Measurements from ENCODE around the gene ELAPOR2.
A peak's percentile ranks its signal among the peaks of the same experiment; 100 is the strongest.
"Not testable (repeated sequence)": the region's sequence is repeated elsewhere in the genome, so short reads cannot be mapped to it uniquely, and the experiment has no call there.

The ELAPOR2 gene, protein sequence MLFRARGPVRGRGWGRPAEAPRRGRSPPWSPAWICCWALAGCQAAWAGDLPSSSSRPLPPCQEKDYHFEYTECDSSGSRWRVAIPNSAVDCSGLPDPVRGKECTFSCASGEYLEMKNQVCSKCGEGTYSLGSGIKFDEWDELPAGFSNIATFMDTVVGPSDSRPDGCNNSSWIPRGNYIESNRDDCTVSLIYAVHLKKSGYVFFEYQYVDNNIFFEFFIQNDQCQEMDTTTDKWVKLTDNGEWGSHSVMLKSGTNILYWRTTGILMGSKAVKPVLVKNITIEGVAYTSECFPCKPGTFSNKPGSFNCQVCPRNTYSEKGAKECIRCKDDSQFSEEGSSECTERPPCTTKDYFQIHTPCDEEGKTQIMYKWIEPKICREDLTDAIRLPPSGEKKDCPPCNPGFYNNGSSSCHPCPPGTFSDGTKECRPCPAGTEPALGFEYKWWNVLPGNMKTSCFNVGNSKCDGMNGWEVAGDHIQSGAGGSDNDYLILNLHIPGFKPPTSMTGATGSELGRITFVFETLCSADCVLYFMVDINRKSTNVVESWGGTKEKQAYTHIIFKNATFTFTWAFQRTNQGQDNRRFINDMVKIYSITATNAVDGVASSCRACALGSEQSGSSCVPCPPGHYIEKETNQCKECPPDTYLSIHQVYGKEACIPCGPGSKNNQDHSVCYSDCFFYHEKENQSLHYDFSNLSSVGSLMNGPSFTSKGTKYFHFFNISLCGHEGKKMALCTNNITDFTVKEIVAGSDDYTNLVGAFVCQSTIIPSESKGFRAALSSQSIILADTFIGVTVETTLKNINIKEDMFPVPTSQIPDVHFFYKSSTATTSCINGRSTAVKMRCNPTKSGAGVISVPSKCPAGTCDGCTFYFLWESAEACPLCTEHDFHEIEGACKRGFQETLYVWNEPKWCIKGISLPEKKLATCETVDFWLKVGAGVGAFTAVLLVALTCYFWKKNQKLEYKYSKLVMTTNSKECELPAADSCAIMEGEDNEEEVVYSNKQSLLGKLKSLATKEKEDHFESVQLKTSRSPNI
- total RNA-seq, result 7.3 to 29.6 reads per million in 2 experiments

DNA sequence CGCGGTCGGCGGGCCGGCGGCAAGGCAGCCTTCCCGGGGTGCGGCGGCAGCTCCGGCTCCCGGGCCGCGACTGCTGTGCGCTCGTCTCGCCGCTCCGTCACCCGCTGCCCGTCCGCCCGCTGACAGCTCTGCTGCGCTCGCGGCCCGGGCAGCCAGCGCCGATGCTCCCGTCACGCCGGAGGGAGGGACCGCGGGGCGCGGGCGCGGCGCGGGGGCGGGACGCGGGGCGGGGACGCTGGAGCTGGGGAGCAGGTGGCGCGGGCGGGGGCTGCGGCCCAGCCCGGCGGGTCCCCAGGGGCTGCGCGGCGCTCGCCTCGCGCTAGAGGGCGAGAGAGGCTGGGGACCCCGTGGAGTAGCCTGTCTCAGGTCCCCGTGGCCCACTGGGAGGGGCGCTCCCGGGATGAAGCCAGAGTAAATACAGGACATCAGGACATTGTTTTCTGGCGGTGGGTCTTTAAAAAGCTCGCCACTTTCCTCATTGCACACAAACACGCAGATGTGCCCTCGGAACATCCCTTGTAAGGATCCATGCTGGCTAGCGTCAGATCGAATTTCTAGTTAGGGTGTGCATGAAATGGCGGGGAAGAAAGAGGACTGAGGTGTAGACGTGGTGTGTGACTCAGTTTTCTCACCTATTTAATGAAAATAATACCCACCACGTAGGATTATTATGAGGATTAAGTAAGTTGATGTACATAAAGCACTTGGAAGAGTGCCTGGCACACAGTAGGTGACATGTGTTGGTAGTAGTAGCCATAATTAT is at the start of gene ELAPOR2:
Gene ELAPOR2, minus strand, starts transcription at position 130 of the 763 bp plus-strand sequence. CDS start 141 bp downstream, outside the sequence.
- peak; percentile 75 for DNase-seq (ENCODE audit: low read depth)

DNA sequence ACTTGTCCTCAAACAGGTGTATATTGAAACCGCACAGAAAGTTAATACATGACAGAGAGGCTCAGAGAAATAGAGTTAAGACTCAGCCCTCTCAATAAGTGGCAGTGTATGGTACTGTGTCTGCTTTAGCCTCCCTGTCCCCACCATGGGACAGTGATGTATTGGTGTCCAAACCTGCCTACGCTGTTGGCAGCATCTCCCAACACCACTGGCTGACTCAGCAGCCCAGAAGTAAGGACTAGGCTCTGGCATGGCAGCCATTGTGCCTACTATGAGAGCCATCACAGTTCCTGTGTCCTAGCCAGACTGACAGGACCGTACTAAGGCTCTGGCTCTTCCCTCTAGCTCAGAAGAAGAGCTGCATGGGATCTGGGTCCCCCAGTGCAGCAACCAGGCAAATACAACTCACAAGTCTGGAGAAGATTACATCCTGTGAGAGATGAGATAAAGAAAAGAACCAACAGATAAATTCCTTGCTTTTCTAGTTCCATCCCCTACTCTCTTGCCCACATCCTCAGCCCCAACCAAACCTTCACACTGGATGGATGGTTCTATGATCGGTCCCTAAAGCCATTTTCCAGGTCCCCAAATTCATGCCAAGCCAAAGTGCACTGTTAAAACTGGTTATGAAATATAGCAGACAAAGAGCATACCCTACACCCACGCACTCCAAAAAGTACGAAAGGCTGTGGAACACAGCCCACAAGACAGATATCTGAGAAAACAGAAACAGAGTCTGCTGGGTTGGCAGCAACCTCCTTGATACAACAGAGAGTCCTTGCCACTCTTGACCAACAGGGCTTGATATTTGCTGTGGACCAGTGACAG is 48.7 kb upstream of the ELAPOR2 start:
- no peak for DNase-seq (ENCODE audit: low read depth)

DNA sequence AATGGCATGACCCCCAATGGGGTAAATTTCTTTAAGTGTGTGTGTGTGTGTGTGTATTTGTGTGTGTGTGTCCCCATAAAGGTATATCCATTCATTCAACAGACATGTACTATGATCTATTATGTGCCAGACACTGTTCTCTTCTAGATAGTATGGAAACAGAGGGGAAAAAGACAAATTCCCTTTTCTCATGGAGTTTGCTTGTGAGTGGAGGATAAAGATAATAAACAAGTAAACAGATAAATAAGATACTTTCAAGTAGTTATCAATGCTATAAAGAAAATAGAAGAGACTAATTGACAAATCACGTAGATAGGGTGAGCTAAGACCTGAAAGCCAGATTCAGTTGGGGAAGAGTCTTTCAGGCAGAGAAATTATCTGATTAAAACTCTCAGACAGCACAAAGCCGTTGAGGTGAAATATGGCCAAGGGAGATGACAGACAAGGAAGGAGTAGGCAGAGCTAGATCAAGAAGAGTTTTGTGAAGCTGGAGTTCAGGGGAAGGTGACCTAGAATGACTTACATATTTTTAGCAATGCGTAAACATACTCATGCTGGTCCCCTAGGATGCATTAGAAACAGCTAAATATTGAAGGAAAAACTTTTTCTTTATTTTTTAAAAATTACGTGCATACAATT is 47.6 kb upstream of the ELAPOR2 start:
- no peak for DNase-seq (ENCODE audit: low read depth)

DNA sequence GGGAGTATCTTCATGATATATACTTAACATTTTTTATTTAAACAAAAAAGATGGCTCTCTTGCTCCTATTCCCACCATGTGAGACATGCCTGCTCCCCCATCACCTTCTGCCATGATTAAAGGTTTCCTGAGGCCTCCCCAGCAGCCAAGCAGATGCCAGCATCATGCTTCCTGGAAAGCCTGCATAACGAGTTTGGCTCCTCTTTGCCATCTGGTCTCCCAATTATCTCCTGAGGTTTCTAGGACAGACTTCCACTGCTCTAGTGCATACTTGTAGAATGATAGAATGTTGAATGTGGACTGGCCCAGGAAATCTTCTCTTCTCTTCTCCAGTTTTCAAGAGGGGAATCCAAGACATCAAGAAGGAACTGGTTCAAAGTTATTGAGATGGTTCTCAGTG is 45.9 kb upstream of the ELAPOR2 start:
- DNase-seq (ENCODE audit: low read depth), result no peak

DNA sequence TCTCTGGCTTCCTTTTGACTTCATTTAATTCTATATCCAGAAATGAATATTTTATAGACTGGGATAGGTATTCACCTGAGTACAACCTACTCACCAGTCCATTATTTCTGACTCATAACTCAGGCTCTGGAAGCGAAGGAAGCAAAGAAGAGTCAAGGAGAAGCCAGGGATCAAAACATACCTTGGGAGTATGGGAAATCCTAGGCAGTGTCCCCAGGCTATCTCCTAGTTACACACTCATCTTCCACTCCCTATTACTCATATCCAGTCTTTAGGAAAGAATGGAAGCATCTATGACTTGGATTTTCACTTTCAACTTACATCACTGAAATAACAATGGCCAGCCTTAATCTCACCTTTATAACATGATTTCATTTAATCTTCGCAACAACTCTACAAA is 40.9 kb upstream of the ELAPOR2 start:
- no peak for DNase-seq (ENCODE audit: low read depth)

DNA sequence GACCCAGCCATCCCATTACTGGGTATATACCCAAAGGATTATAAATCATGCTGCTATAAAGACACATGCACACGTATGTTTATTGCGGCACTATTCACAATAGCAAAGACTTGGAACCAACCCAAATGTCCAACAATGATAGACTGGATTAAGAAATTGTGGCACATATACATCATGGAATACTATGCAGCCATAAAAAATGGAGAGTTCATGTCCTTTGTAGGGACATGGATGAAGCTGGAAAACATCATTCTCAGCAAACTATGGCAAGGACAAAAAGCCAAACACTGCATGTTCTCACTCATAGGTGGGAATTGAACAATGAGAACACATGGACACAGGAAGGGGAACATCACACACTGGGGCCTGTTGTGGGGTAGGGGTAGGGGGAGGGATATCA is 37.9 kb upstream of the ELAPOR2 start:
- DNase-seq (ENCODE audit: low read depth), result not testable (repeated sequence)

DNA sequence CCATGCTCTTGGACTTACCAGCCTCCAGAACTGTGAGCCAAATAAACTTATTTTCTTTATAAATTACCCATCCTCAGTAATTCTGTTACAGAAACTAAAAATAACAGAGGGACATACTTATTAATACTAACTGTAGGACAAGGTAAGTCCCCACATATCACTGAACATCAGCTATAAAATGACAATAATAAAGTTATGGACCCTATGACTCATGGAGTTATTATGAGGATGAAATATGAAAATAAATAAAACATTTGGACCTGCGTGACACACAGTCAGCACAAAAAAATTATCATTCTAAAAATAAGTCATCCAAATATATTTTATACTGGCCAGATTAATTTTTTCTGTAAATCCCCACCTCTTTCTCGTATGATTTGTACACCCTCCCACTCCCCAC is 34.9 kb upstream of the ELAPOR2 start:
- DNase-seq (ENCODE audit: low read depth), result no peak

DNA sequence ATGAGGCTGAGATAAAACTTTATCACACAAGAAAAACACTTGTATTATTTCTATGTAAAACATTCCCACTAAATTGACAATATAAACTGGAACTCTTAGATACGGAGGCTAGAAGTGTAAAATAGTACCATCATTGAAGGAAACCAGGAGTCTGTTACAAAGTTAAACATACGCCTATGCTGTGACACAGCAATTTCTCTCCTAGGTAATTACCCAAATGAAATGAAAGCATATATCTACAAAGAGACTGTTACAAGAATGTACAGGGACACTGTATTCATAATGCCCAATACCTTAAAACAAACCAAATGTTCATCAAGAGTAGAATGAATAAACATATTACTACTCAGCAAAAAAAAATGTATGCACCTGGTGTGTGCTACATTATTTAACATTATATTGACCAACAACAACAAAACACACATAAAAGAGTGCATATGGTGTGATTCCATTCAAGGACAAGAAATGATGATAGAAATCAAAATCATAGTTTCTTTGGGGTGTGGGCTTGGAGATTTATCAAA is 33.2 kb upstream of the ELAPOR2 start:
- no peak for DNase-seq (ENCODE audit: low read depth)

DNA sequence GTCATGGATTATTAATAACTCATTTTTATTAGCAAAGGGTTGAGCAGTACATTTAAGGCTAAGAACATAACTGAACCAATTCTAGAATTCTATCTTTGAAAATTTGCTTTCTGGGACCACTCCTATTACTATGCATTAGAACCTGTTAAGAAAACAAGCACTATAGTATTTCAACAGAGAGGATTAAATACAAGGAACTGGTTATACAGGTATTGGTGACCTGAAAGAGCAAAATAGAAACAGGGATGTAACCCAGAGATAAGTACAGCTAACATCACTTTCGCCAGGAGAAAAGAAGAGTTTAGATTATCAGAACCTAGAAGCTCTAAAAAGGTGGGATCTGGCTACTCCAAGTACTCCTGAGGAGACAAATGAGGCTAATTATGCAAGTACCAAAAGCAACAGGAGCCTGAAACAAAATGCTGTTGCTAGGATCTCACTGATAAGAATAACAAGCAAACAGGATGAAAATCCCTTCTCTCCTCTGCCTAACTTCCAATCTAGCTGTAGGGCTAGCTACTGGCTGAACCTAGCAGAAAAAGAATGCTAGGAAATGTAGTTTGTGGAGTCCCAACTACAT is 32.1 kb upstream of the ELAPOR2 start:
- DNase-seq (ENCODE audit: low read depth), result no peak

DNA sequence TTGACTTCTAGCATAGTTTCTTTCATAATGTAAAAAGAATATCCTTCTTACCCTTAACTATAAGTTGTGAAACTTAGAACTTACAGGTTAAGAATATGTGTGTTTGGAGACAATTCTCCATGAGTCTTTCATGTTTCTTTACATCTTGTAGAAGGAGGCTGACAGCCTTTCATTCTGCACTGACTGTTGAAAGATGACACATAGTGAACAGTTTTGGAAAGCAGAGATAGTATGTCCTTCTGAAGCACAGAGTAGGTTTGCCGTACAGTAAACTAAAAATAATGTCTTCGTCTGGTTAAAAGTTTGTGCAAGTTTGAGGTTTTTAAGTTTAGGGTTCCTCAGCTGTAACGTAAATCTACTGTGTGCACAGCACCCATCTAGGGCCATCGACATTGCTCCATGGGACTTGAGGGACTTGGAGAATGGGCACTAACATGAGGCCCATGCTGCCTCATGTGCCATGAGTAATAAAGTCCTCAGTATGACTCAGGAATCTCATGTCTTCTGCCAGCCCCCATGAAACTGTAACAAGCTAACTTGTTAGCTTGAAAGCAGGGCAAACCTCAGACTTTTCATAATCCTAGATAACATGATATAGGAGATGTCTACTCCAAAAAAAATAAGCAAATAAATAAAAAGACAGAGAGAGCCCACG is 24.5 kb upstream of the ELAPOR2 start:
- DNase-seq (ENCODE audit: low read depth), result no peak

DNA sequence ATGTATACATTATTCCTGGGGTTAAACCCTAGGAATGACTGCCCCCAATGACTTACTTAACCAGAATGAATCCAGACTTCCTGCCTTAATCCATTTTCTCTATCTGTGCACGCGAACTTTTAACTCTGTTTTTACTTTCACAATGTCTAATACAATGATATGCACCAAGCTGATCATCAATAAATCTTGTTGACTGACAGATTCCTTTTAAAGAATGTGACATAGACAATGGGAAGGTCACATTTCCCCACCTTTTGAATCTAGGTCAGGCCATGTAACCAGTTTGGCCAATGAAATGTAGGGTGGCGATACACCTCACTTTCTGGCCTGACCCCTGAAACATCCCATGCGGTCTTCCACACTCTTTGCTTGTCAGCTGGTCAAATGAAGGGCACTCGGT is 23.2 kb upstream of the ELAPOR2 start:
- DNase-seq (ENCODE audit: low read depth), result no peak

DNA sequence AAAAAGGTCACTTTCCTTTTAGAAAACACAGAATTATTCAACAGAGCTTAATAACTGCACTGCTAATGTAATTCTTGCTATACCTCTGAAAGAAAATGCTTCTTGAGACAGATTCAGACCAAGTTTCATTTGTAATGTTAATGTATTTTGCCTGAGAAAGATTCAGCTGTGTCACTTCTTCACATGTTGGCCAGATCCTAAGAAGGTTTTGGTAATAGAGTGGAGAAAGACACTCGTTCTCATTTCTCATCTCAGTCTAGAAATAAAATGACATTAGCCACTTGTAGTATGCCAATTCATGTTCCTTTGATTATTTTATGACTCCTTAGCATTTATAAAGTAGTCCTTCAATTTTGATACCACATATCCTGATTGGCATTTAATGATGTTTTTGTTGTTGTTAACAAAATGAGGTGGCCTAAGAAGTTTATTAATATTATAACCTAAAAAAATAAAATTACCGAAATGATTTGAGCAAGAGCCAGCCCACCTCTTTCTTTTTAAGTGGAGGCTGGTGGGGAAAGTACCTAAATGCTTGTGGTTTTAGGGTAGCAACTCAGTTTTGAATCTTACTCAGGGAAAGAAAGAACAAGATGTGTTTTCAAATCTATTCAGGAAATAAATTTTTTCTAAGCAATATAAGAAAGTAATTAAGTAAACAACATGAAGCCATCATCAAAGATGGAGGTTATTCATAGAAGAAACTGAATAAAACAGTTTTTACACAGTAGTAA is 16.4 kb upstream of the ELAPOR2 start:
- no peak for DNase-seq (ENCODE audit: low read depth)

DNA sequence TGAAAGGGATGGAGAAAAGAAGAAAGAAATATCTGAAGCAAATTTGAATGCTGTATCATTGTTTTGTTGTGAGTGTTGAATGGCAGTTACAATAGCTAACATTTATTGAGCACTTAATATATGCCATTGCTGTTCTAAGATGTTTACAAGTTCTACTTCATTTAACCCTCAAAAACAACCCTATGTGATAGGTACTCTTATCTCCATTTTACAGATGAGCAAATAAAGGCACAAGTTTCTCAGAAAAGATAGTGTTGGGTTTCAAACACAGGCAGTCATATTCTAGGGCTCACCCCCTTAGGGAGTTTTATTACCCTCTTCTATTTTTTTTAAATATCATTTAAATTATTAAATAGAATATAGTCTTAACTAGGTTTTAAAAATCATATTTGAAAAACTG is 8.3 kb upstream of the ELAPOR2 start:
- DNase-seq (ENCODE audit: low read depth), result no peak

DNA sequence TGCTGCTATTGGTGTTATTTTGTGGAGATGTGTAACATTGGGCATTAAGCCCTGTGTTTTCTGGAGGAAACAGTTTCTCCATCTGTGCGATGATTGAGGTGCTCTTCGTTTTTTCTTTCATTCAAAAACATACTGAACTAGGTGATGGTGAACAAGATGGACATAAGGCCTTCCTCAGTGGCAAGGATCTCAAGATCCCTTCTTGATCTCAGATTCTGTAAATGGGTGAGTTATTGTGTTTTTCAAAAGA is 759 bp upstream of the ELAPOR2 start:
- DNase-seq (ENCODE audit: low read depth), result no peak

DNA sequence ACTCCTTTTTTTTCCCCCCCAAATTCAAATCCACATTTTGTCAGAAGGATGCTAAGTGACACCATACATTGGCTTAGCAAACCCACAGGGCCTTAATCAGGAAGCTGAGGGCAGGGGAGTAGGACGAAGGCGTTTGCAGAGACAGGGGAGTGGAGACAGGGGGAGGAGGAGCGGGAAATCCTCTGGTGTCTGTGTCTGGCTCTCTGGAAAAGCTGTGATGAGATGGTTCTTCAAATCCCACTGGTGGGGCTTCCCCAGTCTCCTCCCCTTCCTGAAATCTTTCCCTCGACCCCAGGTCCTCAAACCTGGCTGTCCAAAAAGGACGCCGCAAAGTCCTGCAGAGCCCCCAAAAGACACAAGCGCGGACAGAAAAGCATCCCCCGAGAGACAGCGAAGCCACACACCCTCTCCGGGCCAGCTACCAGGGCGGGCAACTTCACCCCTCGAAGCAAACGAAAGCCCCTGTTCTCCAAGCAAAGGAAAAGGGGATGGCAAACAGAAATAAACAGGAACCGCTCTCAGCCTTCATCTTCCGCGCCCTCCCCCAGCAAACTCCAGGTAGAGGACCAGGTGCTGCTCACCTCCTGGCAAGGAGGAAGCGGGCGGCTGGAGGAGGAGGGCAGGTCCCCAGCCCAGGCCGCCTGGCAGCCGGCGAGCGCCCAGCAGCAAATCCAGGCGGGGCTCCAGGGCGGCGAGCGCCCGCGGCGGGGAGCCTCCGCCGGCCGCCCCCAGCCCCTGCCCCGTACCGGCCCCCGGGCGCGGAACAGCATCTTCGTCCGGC is 520 bp downstream of the ELAPOR2 start:
- peak; percentile 1 for DNase-seq (ENCODE audit: low read depth)

DNA sequence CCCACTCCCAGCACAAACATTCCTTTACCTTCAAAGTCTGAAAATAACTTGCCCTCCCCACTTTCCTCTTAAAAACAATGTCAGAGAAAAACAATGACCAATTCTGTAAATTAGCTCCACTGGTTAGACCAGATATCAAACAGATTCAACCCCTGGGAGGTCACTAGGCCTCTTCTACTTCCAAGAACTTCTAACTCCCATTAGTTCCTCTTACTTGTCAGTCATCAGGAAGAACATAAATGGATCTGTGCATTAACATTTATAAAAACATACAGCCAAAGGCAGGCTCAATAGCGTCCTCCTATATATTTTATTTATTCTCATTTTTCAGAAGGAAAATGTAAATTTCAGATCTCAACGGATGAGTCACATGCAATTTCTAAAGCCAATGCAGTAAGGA is 2.2 kb downstream of the ELAPOR2 start:
- DNase-seq (ENCODE audit: low read depth), result no peak

DNA sequence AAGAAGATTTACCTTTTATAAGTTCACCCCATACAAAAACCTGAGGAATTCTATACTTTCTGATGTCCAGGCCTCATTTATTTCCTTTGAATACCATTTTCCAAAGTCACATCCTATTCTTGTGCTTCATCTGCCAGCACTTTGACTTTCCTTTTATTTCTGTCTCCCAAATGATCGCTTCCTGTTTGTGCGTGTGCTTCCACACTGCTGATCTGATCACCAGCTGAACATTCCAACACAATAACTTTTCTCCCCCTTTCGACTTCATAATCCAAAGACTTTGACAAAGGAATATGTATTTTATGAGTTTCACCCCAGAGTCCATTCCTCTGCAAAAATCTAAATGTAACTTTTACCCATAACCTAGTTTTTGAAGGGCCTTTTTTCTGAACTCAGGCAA is 3.1 kb downstream of the ELAPOR2 start:
- no peak for DNase-seq (ENCODE audit: low read depth)

DNA sequence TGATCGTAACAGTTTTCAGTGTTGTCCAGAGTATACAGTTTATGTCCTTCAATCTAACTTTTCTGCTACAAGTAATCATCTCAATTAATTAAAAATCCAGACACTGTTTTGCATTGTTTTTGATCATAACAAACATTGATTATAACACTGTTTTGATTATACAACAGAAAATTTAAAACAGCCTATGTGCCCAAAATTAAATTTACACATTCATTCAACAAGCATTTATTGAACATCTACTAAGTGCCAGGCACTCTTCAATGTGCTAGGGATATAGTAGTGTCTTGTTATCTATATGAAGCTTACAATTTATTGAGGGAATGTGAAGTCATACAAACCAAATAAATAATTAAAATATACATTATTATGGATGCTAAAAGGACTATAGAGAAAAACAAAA is 10.6 kb downstream of the ELAPOR2 start:
- no peak for DNase-seq (ENCODE audit: low read depth)

Data from T follicular helper cell (primary cell).